Stomach (tissue), 4 donors: Measurements from ENCODE around the gene ZFR2.

Experiments
- POLR2A ChIP-seq, 4 donors: fragments of 450-650 bp; IDR thresholded peaks; one replicate each; pipeline ENCODE4 v1.6.1; 2016; ENCODE audit warnings: antibody characterized with exemption in 4 of 4, control low read depth in 2 of 4, mild to moderate bottlenecking in 1 of 4, moderate library complexity in 1 of 4
- TF ChIP-seq, protein P1 (sequence below), 7 experiments: fragments of 450-650 bp in 4 of 7; fragments of 200-600 bp in 3 of 7; sonication (generic) in 3 of 7; IDR thresholded peaks; one replicate each; pipeline ENCODE4 v1.5.1; 2016 to 2019; ENCODE audit warnings: antibody characterized with exemption in 7 of 7, control low read depth in 2 of 7, mild to moderate bottlenecking in 1 of 7

DNA sequence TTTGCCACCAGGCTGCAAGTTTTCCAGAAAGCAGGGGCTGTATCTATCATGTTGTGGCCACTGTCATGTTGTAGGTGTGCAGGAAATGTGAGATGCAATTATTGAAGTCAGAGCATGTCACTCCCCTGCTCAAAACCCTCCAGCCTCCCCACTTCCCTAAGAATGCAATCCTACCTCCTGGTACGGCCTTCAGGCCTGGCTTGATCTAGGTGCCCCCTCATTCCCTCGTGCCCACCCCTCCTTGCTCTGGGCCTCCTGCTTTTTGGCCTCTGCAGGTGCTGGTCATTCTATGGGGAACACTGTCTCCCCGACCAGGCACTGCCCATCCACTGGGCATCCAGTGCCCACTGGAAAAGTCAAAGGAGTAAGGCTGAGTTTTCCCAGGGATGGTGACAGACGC lies 54.2 kb downstream of the ZFR2 start:
- TF ChIP-seq, protein P1, sequence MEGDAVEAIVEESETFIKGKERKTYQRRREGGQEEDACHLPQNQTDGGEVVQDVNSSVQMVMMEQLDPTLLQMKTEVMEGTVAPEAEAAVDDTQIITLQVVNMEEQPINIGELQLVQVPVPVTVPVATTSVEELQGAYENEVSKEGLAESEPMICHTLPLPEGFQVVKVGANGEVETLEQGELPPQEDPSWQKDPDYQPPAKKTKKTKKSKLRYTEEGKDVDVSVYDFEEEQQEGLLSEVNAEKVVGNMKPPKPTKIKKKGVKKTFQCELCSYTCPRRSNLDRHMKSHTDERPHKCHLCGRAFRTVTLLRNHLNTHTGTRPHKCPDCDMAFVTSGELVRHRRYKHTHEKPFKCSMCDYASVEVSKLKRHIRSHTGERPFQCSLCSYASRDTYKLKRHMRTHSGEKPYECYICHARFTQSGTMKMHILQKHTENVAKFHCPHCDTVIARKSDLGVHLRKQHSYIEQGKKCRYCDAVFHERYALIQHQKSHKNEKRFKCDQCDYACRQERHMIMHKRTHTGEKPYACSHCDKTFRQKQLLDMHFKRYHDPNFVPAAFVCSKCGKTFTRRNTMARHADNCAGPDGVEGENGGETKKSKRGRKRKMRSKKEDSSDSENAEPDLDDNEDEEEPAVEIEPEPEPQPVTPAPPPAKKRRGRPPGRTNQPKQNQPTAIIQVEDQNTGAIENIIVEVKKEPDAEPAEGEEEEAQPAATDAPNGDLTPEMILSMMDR (IDR thresholded peaks at IDR 0.05), result no peak
- TF ChIP-seq POLR2A (IDR thresholded peaks at IDR 0.05), result no peak
